Measurements from ENCODE around the gene BICC1.

BICC1 gene

DNA sequence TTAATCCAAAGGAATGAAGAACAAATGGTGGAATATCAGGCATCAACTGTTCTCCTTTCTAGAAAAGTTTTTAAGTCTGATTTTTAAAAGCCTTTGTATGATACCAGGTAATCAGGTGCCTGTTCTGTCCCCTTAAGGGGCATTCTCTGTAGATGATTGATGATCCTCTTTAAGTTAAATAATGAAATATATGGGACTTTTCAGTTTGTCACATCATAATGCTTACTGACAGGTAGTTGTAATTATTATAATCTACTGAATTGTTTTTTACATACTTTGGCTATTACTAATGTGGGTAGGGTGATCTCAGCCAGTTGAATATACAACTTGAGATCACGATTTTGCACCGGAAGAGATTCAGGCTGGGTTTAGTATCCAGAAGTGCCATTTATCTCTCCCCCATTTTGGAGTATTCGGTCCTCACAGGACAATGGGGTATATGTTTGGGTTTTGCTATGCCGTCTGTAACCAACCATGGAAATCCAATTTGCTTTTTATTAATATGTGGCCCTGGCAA lies 330.2 kb downstream of the BICC1 start:
- TF ChIP-seq POLR2AphosphoS5 (IDR thresholded peaks at IDR 0.05; ENCODE audit: low read depth, low read length) (no peak), FOXP2 (optimal IDR thresholded peaks at IDR 0.05; ENCODE audit: borderline replicate concordance, extremely low read depth, extremely low read length, insufficient read depth) (no peak)

DNA sequence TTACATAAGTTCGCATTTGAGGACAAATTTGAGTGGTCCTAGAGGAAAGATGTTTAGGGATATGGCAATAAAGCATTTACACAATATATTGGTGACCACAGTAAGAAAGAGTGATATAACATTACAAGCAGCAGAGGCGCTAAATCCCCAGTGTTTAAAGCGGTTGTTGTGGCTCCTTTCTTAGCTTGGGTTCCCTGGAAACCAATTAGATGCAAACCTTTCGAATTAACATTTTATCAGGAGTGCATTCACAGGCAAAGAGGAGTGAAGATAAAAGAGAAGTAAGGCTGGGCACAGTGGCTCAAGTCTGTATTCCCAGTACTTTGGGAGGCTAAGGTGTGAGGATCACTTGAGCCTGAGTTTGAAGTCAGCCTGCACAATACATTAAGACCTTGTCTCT lies 331.1 kb downstream of the BICC1 start:
- no peak for TF ChIP-seq POLR2AphosphoS5 (IDR thresholded peaks at IDR 0.05; ENCODE audit: low read depth, low read length)
- no peak for TF ChIP-seq FOXP2 (optimal IDR thresholded peaks at IDR 0.05; ENCODE audit: borderline replicate concordance, extremely low read depth, extremely low read length, insufficient read depth)
- TF ChIP-seq SIN3A (IDR thresholded peaks at IDR 0.05; ENCODE audit: borderline replicate concordance, insufficient read depth, low read length), result no peak
- TF ChIP-seq, protein P1, sequence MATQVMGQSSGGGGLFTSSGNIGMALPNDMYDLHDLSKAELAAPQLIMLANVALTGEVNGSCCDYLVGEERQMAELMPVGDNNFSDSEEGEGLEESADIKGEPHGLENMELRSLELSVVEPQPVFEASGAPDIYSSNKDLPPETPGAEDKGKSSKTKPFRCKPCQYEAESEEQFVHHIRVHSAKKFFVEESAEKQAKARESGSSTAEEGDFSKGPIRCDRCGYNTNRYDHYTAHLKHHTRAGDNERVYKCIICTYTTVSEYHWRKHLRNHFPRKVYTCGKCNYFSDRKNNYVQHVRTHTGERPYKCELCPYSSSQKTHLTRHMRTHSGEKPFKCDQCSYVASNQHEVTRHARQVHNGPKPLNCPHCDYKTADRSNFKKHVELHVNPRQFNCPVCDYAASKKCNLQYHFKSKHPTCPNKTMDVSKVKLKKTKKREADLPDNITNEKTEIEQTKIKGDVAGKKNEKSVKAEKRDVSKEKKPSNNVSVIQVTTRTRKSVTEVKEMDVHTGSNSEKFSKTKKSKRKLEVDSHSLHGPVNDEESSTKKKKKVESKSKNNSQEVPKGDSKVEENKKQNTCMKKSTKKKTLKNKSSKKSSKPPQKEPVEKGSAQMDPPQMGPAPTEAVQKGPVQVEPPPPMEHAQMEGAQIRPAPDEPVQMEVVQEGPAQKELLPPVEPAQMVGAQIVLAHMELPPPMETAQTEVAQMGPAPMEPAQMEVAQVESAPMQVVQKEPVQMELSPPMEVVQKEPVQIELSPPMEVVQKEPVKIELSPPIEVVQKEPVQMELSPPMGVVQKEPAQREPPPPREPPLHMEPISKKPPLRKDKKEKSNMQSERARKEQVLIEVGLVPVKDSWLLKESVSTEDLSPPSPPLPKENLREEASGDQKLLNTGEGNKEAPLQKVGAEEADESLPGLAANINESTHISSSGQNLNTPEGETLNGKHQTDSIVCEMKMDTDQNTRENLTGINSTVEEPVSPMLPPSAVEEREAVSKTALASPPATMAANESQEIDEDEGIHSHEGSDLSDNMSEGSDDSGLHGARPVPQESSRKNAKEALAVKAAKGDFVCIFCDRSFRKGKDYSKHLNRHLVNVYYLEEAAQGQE (IDR thresholded peaks at IDR 0.05; ENCODE audit: insufficient read depth in 1 of 2, low read depth in 2 of 2, low read length in 2 of 2), result no peak
- TF ChIP-seq TAF1 (IDR thresholded peaks at IDR 0.05; ENCODE audit: borderline replicate concordance, insufficient read depth, low read length), result no peak

DNA sequence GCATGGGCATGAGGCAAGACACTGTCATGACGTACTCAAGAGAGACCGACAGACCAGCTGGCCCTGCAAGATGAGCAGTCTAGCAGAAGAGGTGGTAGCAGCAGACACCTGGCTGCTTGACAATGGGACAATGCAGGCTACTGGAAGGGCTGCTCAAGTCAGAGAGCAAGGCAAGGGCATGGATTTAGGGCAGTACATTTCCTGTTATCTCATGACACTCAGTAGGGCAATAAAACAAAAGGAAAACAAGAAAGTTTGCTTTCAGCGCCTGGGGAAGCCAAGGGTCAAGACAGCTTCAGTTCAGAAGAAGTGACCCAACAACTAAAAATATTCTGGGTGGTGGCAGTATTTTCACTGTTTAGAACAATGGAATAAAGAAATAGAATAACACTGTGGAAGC lies 332.0 kb downstream of the BICC1 start:
- TF ChIP-seq FOXP2 (optimal IDR thresholded peaks at IDR 0.05; ENCODE audit: borderline replicate concordance, extremely low read depth, extremely low read length, insufficient read depth) (no peak), SIN3A (IDR thresholded peaks at IDR 0.05; ENCODE audit: borderline replicate concordance, insufficient read depth, low read length) (no peak), TAF1 (IDR thresholded peaks at IDR 0.05; ENCODE audit: borderline replicate concordance, insufficient read depth, low read length) (no peak), POLR2AphosphoS5 (IDR thresholded peaks at IDR 0.05; ENCODE audit: low read depth, low read length) (no peak)
- TF ChIP-seq, protein P1 (IDR thresholded peaks at IDR 0.05; ENCODE audit: insufficient read depth in 1 of 2, low read depth in 2 of 2, low read length in 2 of 2), result no peak

DNA sequence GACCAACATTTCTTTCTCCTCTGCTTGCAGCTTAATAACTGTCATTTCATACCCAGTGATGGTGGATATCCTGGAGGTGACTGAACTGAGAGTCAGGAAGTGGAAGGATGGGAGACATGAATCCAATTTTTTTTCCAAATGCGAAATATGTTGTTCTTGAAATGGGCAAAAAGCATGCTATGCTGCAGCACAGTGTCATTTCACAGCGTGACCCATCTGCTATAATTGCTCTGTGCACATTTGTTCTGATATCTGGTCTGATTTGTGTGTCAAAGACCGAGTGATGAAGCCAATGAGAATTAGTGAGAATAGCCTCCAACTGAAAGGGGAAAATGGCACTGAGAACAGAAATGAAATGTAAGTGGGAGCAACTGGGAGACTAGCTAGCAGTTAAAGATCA lies 334.2 kb downstream of the BICC1 start:
- TF ChIP-seq FOXP2 (optimal IDR thresholded peaks at IDR 0.05; ENCODE audit: borderline replicate concordance, extremely low read depth, extremely low read length, insufficient read depth) (no peak), POLR2AphosphoS5 (IDR thresholded peaks at IDR 0.05; ENCODE audit: low read depth, low read length) (no peak), SIN3A (IDR thresholded peaks at IDR 0.05; ENCODE audit: borderline replicate concordance, insufficient read depth, low read length) (no peak)
- TF ChIP-seq, protein P1 (IDR thresholded peaks at IDR 0.05; ENCODE audit: insufficient read depth in 1 of 2, low read depth in 2 of 2, low read length in 2 of 2), result no peak

DNA sequence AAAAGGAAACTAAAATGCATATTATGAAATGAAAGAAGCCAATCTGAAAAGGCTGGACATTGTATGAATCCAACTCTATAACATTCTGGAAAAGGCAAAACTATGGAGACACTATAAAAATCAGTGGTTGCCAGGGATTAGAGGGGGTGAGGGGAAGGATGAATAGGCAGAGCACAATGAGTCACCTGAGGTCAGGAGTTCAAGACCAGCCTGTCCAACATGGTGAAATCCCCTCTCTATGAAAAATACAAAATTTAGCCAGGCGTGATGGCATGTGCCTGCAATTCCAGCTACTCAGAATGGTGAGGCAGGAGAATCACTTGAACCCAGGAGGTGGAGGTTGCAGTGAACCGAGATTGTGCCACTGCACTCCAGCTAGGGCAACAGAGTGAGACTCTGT lies 338.9 kb downstream of the BICC1 start:
- TF ChIP-seq POLR2AphosphoS5 (IDR thresholded peaks at IDR 0.05; ENCODE audit: low read depth, low read length) (no peak), TAF1 (IDR thresholded peaks at IDR 0.05; ENCODE audit: borderline replicate concordance, insufficient read depth, low read length) (no peak), FOXP2 (optimal IDR thresholded peaks at IDR 0.05; ENCODE audit: borderline replicate concordance, extremely low read depth, extremely low read length, insufficient read depth) (no peak), SIN3A (IDR thresholded peaks at IDR 0.05; ENCODE audit: borderline replicate concordance, insufficient read depth, low read length) (no peak)
- TF ChIP-seq, protein P1 (IDR thresholded peaks at IDR 0.05; ENCODE audit: insufficient read depth in 1 of 2, low read depth in 2 of 2, low read length in 2 of 2), result no peak
